ENCODE measurements around the gene ANGPTL5. TPM values are rescaled to one million over a fixed set of nuclear protein-coding genes. Genes with fewer than 3 reads are reported as not detected.
"Not testable (repeated sequence)": the region's sequence is repeated elsewhere in the genome, so short reads cannot be mapped to it uniquely, and the experiment has no call there.

The ANGPTL5 gene
- total RNA-seq = not detected

DNA sequence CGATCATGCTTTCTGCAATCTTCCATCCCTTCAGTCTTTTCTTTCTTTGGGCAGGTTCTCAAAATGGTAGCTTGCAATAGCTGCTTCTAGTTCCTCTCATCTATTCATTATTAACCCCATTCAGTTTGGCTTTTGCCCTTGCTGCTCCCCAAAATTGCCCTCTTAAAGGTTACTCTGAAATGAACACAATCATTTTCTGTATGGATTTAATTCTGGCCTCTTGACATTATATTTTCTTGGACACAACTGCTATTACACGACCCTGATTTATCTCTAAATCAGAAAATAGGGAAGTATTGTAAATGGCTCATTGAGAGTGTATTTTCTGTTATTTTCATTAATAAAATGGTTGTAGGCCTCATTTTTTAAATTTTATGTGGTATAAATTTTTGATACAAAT, at the start of gene ANGPTL5:
Gene ANGPTL5, minus strand, starts transcription at position 101 of the 400 bp plus-strand sequence. CDS start 8,613 bp downstream, outside the sequence.
- CTCF ChIA-PET = no interaction called here
- Mint-ChIP-seq H3K4me3 (peak within 1 kb of the TSS; percentile 89), H3K27ac (peak within 1 kb of the TSS; percentile 77)

DNA sequence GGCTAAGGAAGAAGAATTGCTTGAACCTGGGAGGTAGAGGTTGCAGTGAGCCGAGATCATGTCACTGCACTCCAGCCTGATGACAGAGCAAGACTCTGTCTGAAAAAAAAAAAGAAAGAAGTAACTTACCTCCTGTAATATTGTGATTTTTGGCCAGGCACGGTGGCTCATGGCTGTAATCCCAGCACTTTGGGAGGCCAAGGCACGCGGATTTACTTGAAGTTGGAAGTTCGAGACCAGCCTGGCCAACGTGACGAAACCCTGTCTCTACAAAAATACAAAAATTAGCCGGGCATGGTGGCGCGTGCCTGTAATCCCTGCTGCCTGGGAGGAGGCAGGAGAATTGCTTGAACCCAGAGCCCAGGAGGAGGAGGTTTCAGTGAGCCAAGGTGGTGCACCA, 47.9 kb upstream of the ANGPTL5 start:
- H3K4me1 Mint-ChIP-seq; DNase-seq; H3K36me3 Mint-ChIP-seq; H3K27me3 Mint-ChIP-seq; H3K4me3 Mint-ChIP-seq; ATAC-seq; H3K27ac Mint-ChIP-seq; H3K9me3 Mint-ChIP-seq (ENCODE audit: low read depth): not testable (repeated sequence)
- CTCF ChIA-PET = interaction anchor here (1.1 kb wide), 1 partner anchor 103 kb away, joined by 3 read pairs; no protein-coding TSS in a partner anchor

More for the DNA sequence above, at the start of gene ANGPTL5:
- Mint-ChIP-seq H3K36me3 (no peaks in the 10 kb centered on the region), H3K4me1 (peaks cover 22% of the 10 kb centered on the region), H3K9me3 (ENCODE audit: low read depth) (no peaks in the 10 kb centered on the region), H3K27me3 (no peaks in the 10 kb centered on the region)
- DNase-seq = no peak
- no peak for ATAC-seq

DNA sequence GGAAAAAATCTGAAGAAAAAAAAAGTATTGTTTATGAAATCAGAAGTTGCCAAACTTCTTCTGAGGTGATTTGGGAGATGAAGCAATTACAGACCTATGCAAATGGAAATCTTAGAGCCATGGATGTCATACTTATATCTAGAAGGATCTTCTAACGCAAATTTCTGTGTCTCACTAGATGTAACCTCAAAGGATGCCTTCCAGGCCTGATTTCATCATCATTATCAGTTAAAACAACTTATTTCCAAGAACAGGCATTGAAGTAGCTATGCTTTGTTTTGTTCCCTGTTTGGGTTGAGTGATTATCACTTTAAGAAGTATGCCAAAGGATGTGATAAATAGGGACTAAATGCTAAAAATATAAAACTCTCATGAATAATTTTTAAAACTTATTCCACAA, 43.9 kb upstream of the ANGPTL5 start:
- H3K27ac Mint-ChIP-seq = no peak overlapping the region
- no peak for ATAC-seq
- CTCF ChIA-PET = no interaction called here
- DNase-seq = no peak
- H3K9me3 Mint-ChIP-seq (ENCODE audit: low read depth) = no peaks in the 10 kb centered on the region
- no peaks in the 10 kb centered on the region for H3K27me3 Mint-ChIP-seq
- H3K36me3 Mint-ChIP-seq = no peaks in the 10 kb centered on the region
- H3K4me3 Mint-ChIP-seq = no peak overlapping the region
- no peaks in the 10 kb centered on the region for H3K4me1 Mint-ChIP-seq

DNA sequence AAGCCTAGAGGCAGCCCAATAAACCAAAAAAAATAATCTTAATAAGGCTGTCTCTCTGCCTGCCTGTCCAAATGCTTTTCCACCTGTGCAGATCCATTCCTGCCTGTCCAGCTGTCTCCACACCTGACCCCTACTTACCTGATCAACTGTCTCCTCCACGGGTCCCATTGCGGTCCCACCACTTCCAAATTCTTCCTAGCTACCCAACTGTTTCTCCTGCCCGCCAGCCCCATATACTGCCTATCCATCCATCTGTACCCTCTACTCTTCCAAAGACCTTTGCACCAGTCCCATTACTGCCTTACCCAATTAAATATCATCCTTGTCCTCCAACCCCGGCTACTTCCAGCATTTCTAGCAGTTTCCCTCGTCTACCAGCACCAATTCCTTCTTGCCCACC, 39.4 kb upstream of the ANGPTL5 start:
- H3K27ac Mint-ChIP-seq = no peak overlapping the region
- CTCF ChIA-PET = no interaction called here
- DNase-seq = no peak
- no peaks in the 10 kb centered on the region for H3K4me1 Mint-ChIP-seq
- no peak overlapping the region for H3K4me3 Mint-ChIP-seq
- ATAC-seq = no peak
- H3K27me3 Mint-ChIP-seq = no peaks in the 10 kb centered on the region
- no peaks in the 10 kb centered on the region for H3K9me3 Mint-ChIP-seq (ENCODE audit: low read depth)
- no peaks in the 10 kb centered on the region for H3K36me3 Mint-ChIP-seq

DNA sequence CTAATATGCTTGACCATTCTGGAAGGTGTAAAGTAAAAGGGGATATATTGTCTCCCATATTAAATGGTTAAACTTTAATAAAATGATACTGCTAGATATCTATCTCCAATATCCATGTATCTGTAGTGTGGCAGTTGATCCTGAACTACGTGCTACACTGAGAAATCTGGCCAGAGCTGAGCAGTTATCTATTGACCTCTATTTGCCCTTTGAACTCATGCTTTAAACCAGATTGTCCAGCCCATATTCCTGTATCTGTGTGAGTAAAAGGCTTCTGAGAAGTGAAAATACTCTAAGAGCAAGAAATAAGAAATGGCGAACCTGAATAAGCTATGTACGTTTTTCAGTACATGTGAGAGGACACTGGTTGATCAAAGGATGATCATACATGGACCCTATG, 39.0 kb upstream of the ANGPTL5 start:
- no peak overlapping the region for H3K4me3 Mint-ChIP-seq
- no peaks in the 10 kb centered on the region for H3K4me1 Mint-ChIP-seq
- no peak overlapping the region for H3K27ac Mint-ChIP-seq
- ATAC-seq = no peak
- DNase-seq = no peak
- no peaks in the 10 kb centered on the region for H3K27me3 Mint-ChIP-seq
- CTCF ChIA-PET = no interaction called here
- no peaks in the 10 kb centered on the region for H3K36me3 Mint-ChIP-seq
- H3K9me3 Mint-ChIP-seq (ENCODE audit: low read depth) = no peaks in the 10 kb centered on the region

DNA sequence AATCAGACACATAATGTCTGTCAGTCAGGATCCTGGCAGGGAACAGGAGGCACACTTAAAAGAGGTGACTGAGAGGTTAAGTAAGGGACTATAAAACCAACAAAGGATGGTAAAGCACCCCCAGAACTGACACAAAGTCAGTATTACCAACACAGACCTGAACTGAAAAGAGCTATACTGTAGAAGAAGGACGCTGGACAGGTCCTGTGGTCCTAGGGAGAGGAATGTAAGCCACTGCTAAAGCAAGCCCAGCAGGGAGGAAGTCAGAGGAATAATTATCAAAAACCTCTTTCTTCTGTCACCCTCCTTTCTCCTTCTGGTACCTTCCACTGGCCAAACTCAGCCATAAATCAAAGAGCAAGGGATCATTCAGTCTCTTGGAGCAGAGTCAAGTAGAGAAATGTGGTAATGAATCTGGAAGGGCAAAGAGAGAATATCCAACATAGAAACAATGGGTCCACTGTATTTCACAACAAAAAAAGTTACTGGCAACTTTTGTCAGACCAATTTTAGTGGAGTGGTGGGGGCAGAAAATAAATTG, 33.4 kb upstream of the ANGPTL5 start:
- Mint-ChIP-seq H3K4me3 (no peak overlapping the region), H3K36me3 (no peaks in the 10 kb centered on the region), H3K4me1 (no peaks in the 10 kb centered on the region), H3K27me3 (no peaks in the 10 kb centered on the region), H3K27ac (no peak overlapping the region), H3K9me3 (ENCODE audit: low read depth) (no peaks in the 10 kb centered on the region)
- CTCF ChIA-PET = no interaction called here
- ATAC-seq (no peak), DNase-seq (no peak)

DNA sequence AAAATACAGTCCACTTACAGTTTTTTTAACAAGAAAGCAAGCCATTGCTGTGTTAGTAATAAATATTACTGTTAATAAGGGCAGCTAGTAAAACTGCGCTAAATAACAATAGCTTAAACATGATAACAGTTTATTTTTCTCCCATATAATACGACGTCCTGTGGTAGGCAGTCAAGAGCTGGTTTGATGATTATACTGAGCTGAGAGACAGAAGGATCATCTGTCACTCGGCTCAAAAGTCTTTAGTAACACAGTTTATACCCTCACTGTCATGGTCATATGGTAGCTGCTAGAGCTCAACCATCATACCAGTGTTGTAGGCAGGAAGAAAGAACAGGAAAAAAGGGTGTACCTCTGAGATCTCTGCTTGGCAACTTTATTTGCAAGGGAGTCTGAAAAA, 29.1 kb upstream of the ANGPTL5 start:
- CTCF ChIA-PET = no interaction called here
- no peaks in the 10 kb centered on the region for H3K9me3 Mint-ChIP-seq (ENCODE audit: low read depth)
- H3K36me3 Mint-ChIP-seq = no peaks in the 10 kb centered on the region
- H3K4me1 Mint-ChIP-seq = no peaks in the 10 kb centered on the region
- DNase-seq = no peak
- no peak overlapping the region for H3K4me3 Mint-ChIP-seq
- peaks cover 3% of the 10 kb centered on the region for H3K27me3 Mint-ChIP-seq
- no peak overlapping the region for H3K27ac Mint-ChIP-seq
- no peak for ATAC-seq

DNA sequence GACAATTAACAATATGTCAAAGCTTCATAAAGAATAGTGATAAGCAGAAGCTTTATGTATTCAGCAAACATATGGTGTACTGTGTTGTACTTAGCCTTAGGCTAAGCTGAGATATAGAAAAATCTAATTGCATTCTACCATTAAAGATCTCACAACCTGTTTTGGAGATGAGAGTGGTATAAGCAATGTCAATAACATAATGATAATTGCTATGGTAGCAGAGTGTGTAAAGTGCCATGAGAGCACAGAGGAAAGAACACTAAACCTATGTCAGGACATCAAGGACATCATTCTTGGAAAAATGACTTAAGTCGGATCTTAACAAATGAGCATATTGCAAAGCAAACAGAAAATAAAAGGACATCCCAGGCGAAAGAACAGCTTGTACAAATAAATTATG, 28.6 kb upstream of the ANGPTL5 start:
- Mint-ChIP-seq H3K4me1 (no peaks in the 10 kb centered on the region), H3K36me3 (no peaks in the 10 kb centered on the region), H3K27ac (no peak overlapping the region), H3K27me3 (peaks cover 3% of the 10 kb centered on the region), H3K4me3 (no peak overlapping the region), H3K9me3 (ENCODE audit: low read depth) (no peaks in the 10 kb centered on the region)
- ATAC-seq (no peak), DNase-seq (no peak)
- CTCF ChIA-PET = no interaction called here

DNA sequence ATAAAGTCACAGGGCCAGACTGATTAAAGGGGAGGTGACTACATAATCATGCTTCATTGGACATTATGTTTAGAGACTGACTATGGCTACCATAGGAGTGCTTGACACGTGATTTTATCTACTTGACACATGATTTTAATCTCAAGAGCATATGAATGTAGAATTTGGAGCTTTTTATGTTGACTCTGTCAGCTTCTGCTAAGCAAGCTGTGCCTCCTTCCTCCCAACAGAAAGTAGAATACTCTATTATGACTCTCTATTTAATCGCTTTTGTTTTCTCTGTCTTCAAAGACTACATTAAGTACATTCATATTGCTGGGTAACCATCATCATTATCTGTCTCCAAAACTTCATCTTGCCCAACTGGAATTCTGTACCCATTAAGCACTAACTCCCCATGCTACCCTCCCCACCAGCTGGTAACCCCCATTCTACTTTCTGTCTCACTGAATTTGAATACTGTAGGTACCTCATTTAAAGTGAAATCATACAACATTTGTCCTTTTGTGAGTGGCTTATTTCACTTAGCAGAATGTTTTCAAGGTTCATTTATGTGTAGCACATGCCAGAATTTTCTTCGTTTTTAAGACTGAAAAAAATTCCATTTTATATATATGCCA, 24.7 kb upstream of the ANGPTL5 start:
- Mint-ChIP-seq H3K4me3 (no peak overlapping the region), H3K27me3 (peaks cover 3% of the 10 kb centered on the region), H3K4me1 (no peaks in the 10 kb centered on the region), H3K36me3 (no peaks in the 10 kb centered on the region), H3K27ac (no peak overlapping the region), H3K9me3 (ENCODE audit: low read depth) (no peaks in the 10 kb centered on the region)
- CTCF ChIA-PET = no interaction called here
- no peak for ATAC-seq
- no peak for DNase-seq

DNA sequence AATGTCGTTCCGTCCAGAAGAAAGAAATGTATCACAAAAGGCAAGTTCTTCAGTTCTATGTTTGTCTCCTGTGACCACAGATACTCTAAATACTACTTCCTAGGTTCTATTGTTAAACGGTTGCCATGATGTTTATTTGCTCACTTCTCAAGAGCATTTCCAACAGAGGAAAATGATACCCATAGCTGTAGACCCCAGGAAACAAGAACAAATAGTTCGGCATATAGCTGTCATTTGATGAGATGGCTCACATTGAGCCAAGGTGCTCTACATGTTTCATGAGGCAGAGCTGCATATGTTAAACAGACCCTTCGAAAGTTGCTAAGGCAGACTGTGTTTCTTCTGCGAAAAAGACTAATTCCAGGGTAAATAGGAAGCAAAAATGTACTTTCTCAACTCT, 15.4 kb upstream of the ANGPTL5 start:
- no peaks in the 10 kb centered on the region for H3K36me3 Mint-ChIP-seq
- ATAC-seq (no peak), DNase-seq (no peak)
- CTCF ChIA-PET = no interaction called here
- H3K4me3 Mint-ChIP-seq = no peak overlapping the region
- no peaks in the 10 kb centered on the region for H3K4me1 Mint-ChIP-seq
- H3K27ac Mint-ChIP-seq = no peak overlapping the region
- H3K27me3 Mint-ChIP-seq = no peaks in the 10 kb centered on the region
- H3K9me3 Mint-ChIP-seq (ENCODE audit: low read depth) = no peaks in the 10 kb centered on the region

DNA sequence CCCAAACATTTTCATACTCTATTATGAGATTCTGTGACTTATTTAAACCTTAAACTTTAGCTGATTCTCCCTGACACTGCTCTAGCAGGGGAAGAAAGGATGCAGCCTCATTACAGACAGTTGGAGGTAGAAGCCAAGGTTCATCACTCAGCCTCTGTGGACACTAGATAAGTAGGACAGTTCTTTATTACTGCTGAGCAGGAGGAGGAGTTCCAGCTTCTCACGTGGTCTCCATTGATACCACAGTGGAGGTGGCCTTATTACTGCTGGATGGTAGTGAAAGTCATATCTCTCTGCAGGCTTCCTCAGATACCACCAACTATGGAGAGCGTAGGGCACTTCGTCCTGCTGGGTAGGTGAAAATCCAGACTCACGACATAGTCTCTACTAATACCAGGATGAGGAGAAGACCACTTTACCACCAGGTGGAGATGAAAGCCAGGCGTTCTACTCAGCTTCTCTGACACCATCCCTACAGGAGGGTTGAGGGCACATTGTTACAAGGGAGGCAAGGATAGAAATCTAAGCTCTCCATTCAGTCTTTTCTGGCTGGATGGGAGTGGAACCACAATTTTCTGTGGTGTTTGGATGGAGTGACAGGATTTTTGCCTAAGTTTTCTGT, 13.1 kb upstream of the ANGPTL5 start:
- Mint-ChIP-seq H3K27ac (no peak overlapping the region), H3K4me3 (no peak overlapping the region), H3K9me3 (ENCODE audit: low read depth) (no peaks in the 10 kb centered on the region), H3K36me3 (no peaks in the 10 kb centered on the region), H3K4me1 (no peaks in the 10 kb centered on the region), H3K27me3 (no peaks in the 10 kb centered on the region)
- no peak for DNase-seq
- CTCF ChIA-PET = no interaction called here
- ATAC-seq = no peak

DNA sequence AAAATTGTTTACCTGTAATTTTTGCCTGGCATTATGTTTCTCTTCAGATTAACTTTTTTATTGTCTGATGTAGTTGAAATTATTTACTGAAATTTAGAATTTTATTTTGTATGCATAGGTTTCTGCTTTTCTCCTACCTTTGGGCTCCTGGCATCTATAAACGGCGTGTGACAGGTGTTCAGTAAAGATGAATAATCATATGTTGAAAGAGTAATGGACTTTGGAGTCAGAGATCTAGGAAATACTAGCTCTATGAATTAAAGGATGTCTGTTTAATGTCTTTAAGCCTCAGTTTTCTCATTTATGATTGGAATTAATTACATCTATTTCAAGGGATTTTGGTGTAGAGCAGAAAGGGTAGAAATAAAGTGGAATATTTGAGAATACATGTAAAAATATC, 7.2 kb upstream of the ANGPTL5 start:
- H3K4me3 Mint-ChIP-seq = no peak overlapping the region
- no peaks in the 10 kb centered on the region for H3K36me3 Mint-ChIP-seq
- H3K4me1 Mint-ChIP-seq = no peaks in the 10 kb centered on the region
- no peaks in the 10 kb centered on the region for H3K27me3 Mint-ChIP-seq
- CTCF ChIA-PET = no interaction called here
- H3K9me3 Mint-ChIP-seq (ENCODE audit: low read depth) = no peaks in the 10 kb centered on the region
- no peak for DNase-seq
- no peak for ATAC-seq
- H3K27ac Mint-ChIP-seq = no peak overlapping the region

DNA sequence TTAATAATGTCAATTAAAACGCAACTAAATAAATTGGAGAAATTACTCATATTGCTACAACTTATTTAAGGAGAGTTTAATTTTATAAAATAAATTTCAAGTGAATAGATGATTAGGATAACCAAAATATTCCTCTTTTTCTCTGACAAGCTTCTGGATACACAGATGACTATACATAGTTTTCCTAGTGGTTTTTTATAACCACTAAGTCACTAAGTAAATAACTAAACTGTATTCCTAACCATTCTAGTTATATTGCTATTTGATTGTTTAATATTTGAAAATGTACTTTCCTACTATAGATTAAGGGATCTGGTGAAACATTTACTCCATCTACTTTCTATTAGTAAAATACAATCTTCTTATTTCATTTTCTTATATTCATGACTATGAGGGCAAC, 4.7 kb upstream of the ANGPTL5 start:
- no peaks in the 10 kb centered on the region for H3K36me3 Mint-ChIP-seq
- no peak overlapping the region for H3K4me3 Mint-ChIP-seq
- CTCF ChIA-PET = no interaction called here
- ATAC-seq = no peak
- H3K9me3 Mint-ChIP-seq (ENCODE audit: low read depth) = no peaks in the 10 kb centered on the region
- no peak overlapping the region for H3K27ac Mint-ChIP-seq
- H3K4me1 Mint-ChIP-seq = peaks cover 5% of the 10 kb centered on the region
- no peaks in the 10 kb centered on the region for H3K27me3 Mint-ChIP-seq
- DNase-seq = no peak

DNA sequence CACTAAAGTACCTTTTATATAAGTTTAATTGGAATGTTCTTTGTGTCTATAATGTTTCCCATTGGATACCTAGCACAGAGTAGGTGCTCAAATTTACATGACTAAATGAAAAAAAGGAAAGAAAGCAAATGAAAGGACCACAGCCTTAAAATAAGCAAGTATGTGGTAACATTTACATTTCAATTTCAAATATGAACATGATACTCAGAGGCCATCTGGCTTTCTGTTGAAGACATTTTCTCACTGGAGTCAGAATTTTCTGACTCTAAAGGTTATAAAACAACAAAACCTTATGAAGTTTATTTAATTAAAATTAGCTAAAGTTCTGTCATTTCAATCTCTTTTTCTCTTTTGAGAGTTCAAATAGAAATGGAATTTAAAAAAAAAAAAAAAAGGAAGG, 904 bp upstream of the ANGPTL5 start:
- H3K4me1 Mint-ChIP-seq = peaks cover 22% of the 10 kb centered on the region
- DNase-seq = no peak
- H3K27me3 Mint-ChIP-seq = no peaks in the 10 kb centered on the region
- CTCF ChIA-PET = no interaction called here
- no peak for ATAC-seq
- no peak overlapping the region for H3K27ac Mint-ChIP-seq
- H3K4me3 Mint-ChIP-seq = no peak overlapping the region
- no peaks in the 10 kb centered on the region for H3K36me3 Mint-ChIP-seq
- no peaks in the 10 kb centered on the region for H3K9me3 Mint-ChIP-seq (ENCODE audit: low read depth)

Data from activated CD8-positive, alpha-beta memory T cell treated with anti-CD3 and anti-CD28 coated beads, Interleukin-2, amount 10 ng/mL, durations not matched to agents 7 days and 5 days (primary cell).